ENCODE data around the gene LUZP1. TPM values are rescaled to one million over a fixed set of nuclear protein-coding genes. Genes with fewer than 3 reads are reported as not detected.
A peak's percentile ranks its signal among the peaks of the same experiment; 100 is the strongest.

LUZP1 gene
- total and polyA plus RNA-seq, 4 donors = 5.9 to 42.1 (median 23.7) TPM

DNA sequence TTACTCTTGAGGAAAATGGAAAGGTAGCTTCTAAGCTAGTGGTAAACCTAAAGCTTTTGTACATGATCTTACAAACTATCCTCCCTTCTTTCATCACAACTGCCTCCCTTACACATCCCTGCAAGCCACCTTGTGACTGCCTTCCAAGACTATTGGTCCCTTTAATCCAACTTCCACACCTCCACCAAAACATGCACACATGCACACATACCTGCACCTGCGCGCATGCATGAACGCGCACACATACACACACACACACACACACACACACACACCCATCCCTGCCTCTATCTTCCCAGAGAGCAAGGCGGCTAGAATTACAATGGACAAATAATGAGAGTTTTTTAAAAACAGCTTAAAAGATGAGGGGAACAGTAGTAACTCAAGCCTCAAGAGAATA lies 58.3 kb downstream of the LUZP1 start:
- Histone ChIP-seq H3K27me3 (ENCODE audit: control insufficient read depth in 1 of 2, insufficient read depth in 2 of 2, low read length in 1 of 2) (no peaks in the 10 kb centered on the region), H3K4me3 (ENCODE audit: low read length in 2 of 2) (no peak overlapping the region), H3K27ac (ENCODE audit: low read depth in 1 of 2, low read length in 2 of 2) (no peak overlapping the region), H3K36me3 (ENCODE audit: control insufficient read depth in 1 of 2, insufficient read depth in 2 of 2, low read length in 1 of 2) (peaks cover 0 to 2% of the 10 kb centered on the region in 2 donors), H3K4me1 (ENCODE audit: control insufficient read depth in 1 of 2, insufficient read depth in 2 of 2, low read length in 2 of 2) (peaks cover 0 to 5% of the 10 kb centered on the region in 2 donors), H3K9me3 (ENCODE audit: control insufficient read depth, low read length) (no peaks in the 10 kb centered on the region)
- 96 to 99% methylated on average over 5 of the region's 5 CpGs for WGBS, 2 donors
- DNase-seq (no peak), ATAC-seq (ENCODE audit: low FRiP score) (no peak)
- intact Hi-C loops (cut with DNase I) = no loop called here

DNA sequence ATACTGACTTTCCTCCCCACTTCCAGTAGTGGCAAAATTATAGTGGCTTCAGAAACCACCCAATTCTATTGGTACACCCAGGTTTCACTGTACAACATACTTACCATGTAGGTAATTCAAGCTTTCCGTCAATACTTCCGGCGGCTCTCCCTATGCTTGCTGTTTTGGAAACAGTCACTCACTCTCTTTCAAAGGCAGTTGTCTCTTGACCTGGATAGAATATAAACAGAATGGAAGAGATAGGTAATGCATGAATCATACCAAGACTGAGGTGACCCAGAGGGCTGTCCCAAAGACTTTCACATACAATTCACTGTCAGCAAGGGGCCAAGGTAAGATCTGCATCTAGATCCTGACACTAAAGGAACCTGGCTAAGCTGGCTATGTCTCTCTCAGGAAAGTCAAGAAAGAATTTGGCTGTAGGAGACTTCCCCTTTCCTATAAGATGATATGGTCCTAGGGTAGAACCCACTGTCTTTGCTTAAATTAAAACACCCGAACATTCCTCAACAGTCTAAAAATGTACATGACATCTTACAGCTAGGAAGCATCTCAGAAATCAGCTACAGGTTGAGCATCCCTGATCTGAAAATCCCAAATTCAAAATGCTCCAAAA lies 59.6 kb downstream of the LUZP1 start:
- DNase-seq = no peak
- Histone ChIP-seq H3K4me3 (ENCODE audit: low read length in 2 of 2) (no peak overlapping the region), H3K36me3 (ENCODE audit: control insufficient read depth in 1 of 2, insufficient read depth in 2 of 2, low read length in 1 of 2) (peaks cover 0 to 2% of the 10 kb centered on the region in 2 donors), H3K27ac (ENCODE audit: low read depth in 1 of 2, low read length in 2 of 2) (no peak overlapping the region), H3K27me3 (ENCODE audit: control insufficient read depth in 1 of 2, insufficient read depth in 2 of 2, low read length in 1 of 2) (no peaks in the 10 kb centered on the region), H3K4me1 (ENCODE audit: control insufficient read depth in 1 of 2, insufficient read depth in 2 of 2, low read length in 2 of 2) (peaks cover 0 to 5% of the 10 kb centered on the region in 2 donors), H3K9me3 (ENCODE audit: control insufficient read depth, low read length) (no peaks in the 10 kb centered on the region)
- intact Hi-C loops (cut with DNase I) = no loop called here
- no peak for ATAC-seq (ENCODE audit: low FRiP score)
- WGBS, 2 donors = 84 to 95% methylated on average over 4 of the region's 4 CpGs

DNA sequence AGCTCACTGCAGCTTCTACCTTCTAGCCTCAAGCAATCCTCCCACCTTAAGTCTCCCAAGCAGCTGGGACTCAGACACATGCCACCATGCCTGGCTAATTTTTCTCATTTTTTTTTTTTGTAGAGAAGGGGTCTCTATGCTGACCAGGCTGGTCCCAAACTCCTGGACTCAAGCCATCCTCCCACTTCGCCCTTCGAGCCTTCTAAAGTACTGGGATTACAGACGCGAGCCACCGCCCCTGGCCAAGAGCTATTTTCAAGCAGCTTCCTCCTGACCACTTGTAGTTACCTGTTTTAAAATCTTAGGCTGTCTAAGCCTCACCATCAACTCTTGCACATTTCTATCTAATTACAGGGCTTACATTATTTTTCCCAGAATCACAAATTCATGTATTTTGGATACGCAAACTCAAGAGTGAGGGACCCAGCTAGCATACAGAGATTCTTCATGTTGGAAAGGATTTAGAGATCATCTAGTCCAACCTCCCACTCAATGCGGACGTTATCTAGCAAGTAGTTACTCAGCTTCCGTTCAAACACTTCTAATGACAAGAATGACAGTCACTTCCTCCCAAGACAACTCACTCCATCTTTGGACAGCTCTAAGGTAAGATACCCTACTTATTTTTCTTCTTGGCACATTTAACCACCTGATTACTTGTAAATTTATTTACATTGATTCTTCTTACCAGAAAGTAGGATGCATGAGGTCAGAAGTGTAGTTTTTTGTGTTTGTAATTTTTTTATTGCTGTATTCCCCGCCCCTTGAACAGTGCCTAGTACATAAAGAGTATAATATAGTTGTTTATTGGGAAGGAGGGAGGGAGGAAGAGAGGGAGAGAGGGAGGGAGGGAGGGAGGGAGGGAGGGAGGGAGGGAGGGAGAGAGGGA lies 65.4 kb downstream of the LUZP1 start:
- Histone ChIP-seq H3K4me1 (ENCODE audit: control insufficient read depth in 1 of 2, insufficient read depth in 2 of 2, low read length in 2 of 2) (peaks cover 3 to 10% of the 10 kb centered on the region in 2 donors), H3K4me3 (ENCODE audit: low read length in 2 of 2) (no peak overlapping the region), H3K27ac (ENCODE audit: low read depth in 1 of 2, low read length in 2 of 2) (no peak overlapping the region), H3K36me3 (ENCODE audit: control insufficient read depth in 1 of 2, insufficient read depth in 2 of 2, low read length in 1 of 2) (no peaks in the 10 kb centered on the region), H3K27me3 (ENCODE audit: control insufficient read depth in 1 of 2, insufficient read depth in 2 of 2, low read length in 1 of 2) (no peaks in the 10 kb centered on the region), H3K9me3 (ENCODE audit: control insufficient read depth, low read length) (no peaks in the 10 kb centered on the region)
- ATAC-seq (ENCODE audit: low FRiP score) (no peak), DNase-seq (no peak)
- 72 to 77% methylated on average over 10 of the region's 10 CpGs for WGBS, 2 donors
- intact Hi-C loops (cut with DNase I) = no loop called here

DNA sequence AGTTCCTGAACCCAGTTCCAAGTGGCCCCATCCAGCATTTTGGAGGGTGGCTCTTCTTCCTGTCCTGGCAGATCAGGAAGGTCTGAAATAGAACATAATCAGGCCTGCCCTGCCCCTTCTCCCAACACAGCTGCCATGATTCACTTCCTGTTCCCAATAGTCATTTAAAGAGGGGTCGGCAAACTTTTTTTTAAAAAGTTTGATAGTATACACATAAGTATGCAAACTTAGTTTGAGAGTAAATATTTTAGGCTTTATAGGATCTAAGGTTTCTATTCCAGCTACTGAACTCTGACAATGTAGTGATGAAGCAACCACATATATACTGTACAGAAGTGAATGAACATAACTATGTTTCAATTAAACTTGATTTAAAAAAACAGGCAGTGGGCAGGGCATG lies 66.4 kb downstream of the LUZP1 start:
- WGBS, 2 donors = 6 to 9% methylated on average over 1 of the region's 1 CpG
- Histone ChIP-seq H3K27me3 (ENCODE audit: control insufficient read depth in 1 of 2, insufficient read depth in 2 of 2, low read length in 1 of 2) (no peaks in the 10 kb centered on the region), H3K4me3 (ENCODE audit: low read length in 2 of 2) (no peak overlapping the region), H3K9me3 (ENCODE audit: control insufficient read depth, low read length) (no peaks in the 10 kb centered on the region), H3K4me1 (ENCODE audit: control insufficient read depth in 1 of 2, insufficient read depth in 2 of 2, low read length in 2 of 2) (peaks cover 3 to 10% of the 10 kb centered on the region in 2 donors), H3K27ac (ENCODE audit: low read depth in 1 of 2, low read length in 2 of 2) (no peak overlapping the region), H3K36me3 (ENCODE audit: control insufficient read depth in 1 of 2, insufficient read depth in 2 of 2, low read length in 1 of 2) (no peaks in the 10 kb centered on the region)
- intact Hi-C loops (cut with DNase I) = no loop called here
- no peak for ATAC-seq (ENCODE audit: low FRiP score)
- DNase-seq = no peak

DNA sequence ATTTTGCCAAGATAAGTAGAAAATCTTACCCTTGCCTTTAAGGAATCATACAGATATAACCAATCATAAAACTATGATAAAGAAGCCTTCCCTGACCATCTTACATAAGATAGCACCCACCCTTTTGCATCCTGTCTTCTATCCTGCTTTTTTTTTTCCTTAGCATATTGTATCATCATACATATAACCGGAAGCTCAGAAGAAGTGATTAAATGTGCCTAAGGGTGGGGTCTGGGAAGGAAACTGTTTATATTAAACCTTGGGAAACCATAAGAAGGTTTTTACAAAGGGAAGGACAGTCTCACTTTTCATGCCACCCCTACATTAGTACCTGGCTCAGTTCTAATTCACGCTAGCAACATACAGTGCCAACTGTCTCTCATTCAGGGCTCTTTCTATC lies 66.8 kb downstream of the LUZP1 start:
- 81 to 84% methylated on average over 2 of the region's 2 CpGs for WGBS, 2 donors
- Histone ChIP-seq H3K36me3 (ENCODE audit: control insufficient read depth in 1 of 2, insufficient read depth in 2 of 2, low read length in 1 of 2) (no peaks in the 10 kb centered on the region), H3K27ac (ENCODE audit: low read depth in 1 of 2, low read length in 2 of 2) (no peak overlapping the region), H3K27me3 (ENCODE audit: control insufficient read depth in 1 of 2, insufficient read depth in 2 of 2, low read length in 1 of 2) (no peaks in the 10 kb centered on the region), H3K4me3 (ENCODE audit: low read length in 2 of 2) (no peak overlapping the region), H3K4me1 (ENCODE audit: control insufficient read depth in 1 of 2, insufficient read depth in 2 of 2, low read length in 2 of 2) (peaks cover 3 to 10% of the 10 kb centered on the region in 2 donors), H3K9me3 (ENCODE audit: control insufficient read depth, low read length) (no peaks in the 10 kb centered on the region)
- ATAC-seq (ENCODE audit: low FRiP score) (no peak), DNase-seq (no peak)
- intact Hi-C loops (cut with DNase I) = no loop called here

DNA sequence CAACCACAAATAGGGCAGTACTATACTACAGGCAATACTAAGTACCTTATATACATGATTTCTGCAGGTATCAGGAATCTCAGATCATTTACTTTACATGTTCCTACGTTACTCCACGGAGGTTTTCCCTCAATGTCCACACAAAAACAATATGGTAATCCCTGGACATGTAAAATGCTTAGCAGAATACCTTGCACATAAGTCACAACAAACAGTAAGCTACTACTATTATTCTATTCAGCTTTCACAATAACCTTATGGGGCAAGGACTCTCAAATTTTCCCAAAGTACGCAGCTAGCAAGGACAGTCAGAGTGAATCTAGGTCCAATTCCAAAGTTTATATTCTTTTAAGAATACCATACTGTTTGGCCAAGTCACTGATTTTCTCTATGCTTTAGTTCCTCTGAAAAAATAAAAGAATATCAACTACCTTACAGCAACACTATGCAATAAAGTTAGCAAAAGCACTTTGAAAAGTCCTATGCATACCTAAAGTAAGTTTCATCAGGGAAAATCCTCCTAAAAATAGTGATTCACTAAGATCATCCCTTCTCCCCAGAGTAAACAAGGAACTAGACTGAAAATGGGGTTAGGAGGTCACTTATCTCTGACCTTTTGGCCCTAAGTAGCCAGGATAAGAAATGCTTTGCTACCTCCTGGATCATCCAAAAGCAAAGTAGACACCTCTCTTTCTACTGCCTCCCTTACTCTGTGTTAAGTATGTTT lies 67.4 kb downstream of the LUZP1 start:
- intact Hi-C loops (cut with DNase I) = no loop called here
- no peak overlapping the region for H3K27ac ChIP-seq (ENCODE audit: low read depth in 1 of 2, low read length in 2 of 2)
- 84 to 86% methylated on average over 3 of the region's 3 CpGs for WGBS, 2 donors
- H3K4me3 ChIP-seq (ENCODE audit: low read length in 2 of 2) = no peak overlapping the region
- DNase-seq (no peak), ATAC-seq (ENCODE audit: low FRiP score) (no peak)
- no peaks in the 10 kb centered on the region for H3K9me3 ChIP-seq (ENCODE audit: control insufficient read depth, low read length)
- peaks cover 3 to 10% of the 10 kb centered on the region in 2 donors for H3K4me1 ChIP-seq (ENCODE audit: control insufficient read depth in 1 of 2, insufficient read depth in 2 of 2, low read length in 2 of 2)
- no peaks in the 10 kb centered on the region for H3K36me3 ChIP-seq (ENCODE audit: control insufficient read depth in 1 of 2, insufficient read depth in 2 of 2, low read length in 1 of 2)
- no peaks in the 10 kb centered on the region for H3K27me3 ChIP-seq (ENCODE audit: control insufficient read depth in 1 of 2, insufficient read depth in 2 of 2, low read length in 1 of 2)

DNA sequence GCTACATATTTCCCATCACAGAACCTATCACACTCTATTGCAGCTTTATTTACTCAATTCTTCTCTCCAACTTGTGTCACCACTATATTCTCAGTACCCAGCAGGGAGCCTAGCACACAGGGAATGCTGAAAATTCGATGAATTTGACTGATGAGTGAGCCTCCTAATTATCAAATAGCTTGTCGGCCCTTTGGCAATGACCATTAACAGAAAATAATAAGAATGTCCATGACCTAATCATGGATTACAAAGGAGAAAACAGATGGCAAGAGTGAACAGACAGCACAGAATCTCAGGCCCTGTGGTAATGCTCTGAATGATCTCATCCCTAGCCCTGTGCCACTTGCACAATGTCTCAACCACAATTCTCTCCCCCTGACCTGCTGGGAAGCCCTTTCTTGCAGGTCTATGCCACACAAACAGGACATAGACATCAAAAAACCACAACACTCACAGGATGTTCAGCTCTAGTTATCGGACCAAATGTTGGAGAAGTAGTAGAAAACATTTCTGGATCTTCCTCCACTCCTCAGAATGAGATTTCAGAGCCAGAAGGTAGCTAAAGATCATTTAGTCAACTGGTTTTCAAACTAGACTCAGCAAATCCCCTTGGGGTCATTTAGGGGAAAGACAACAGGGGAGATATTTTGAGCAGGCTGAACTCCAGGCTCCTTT lies 68.4 kb downstream of the LUZP1 start:
- peaks cover 3 to 10% of the 10 kb centered on the region in 2 donors for H3K4me1 ChIP-seq (ENCODE audit: control insufficient read depth in 1 of 2, insufficient read depth in 2 of 2, low read length in 2 of 2)
- no peak overlapping the region for H3K27ac ChIP-seq (ENCODE audit: low read depth in 1 of 2, low read length in 2 of 2)
- peak in 1 of 2 donors; percentile 56 for DNase-seq
- WGBS, 2 donors = 41 to 43% methylated on average over 3 of the region's 3 CpGs
- no peaks in the 10 kb centered on the region for H3K27me3 ChIP-seq (ENCODE audit: control insufficient read depth in 1 of 2, insufficient read depth in 2 of 2, low read length in 1 of 2)
- intact Hi-C loops (cut with DNase I) = no loop called here
- peak; percentile 69 for ATAC-seq (ENCODE audit: low FRiP score)
- no peaks in the 10 kb centered on the region for H3K9me3 ChIP-seq (ENCODE audit: control insufficient read depth, low read length)
- no peaks in the 10 kb centered on the region for H3K36me3 ChIP-seq (ENCODE audit: control insufficient read depth in 1 of 2, insufficient read depth in 2 of 2, low read length in 1 of 2)
- no peak overlapping the region for H3K4me3 ChIP-seq (ENCODE audit: low read length in 2 of 2)

DNA sequence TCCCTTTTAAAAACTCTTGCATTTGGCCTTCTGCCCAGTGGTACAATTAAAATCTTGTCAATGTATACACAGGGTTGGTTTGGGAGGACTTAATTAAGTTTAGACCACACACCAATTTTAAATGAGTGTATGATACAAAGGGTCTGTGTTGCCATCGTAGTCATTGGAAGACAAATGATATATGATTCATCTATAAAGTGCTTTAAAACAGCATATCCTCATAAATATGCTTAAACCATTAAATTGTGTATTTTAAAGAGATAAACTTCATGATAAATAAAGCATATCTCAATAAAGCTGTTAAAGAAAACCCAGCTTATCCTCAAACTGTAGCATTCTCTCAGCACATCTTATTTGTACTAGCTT lies 69.5 kb downstream of the LUZP1 start:
- DNase-seq (no peak), ATAC-seq (ENCODE audit: low FRiP score) (no peak)
- no peaks in the 10 kb centered on the region for H3K9me3 ChIP-seq (ENCODE audit: control insufficient read depth, low read length)
- intact Hi-C loops (cut with DNase I) = loop anchor here in 1 of 2 donors (2.0 kb wide), 1 partner anchor 86 kb away; no protein-coding TSS in a partner anchor
- no peak overlapping the region for H3K4me3 ChIP-seq (ENCODE audit: low read length in 2 of 2)
- H3K4me1 ChIP-seq (ENCODE audit: control insufficient read depth in 1 of 2, insufficient read depth in 2 of 2, low read length in 2 of 2) = peaks cover 3 to 10% of the 10 kb centered on the region in 2 donors
- H3K27me3 ChIP-seq (ENCODE audit: control insufficient read depth in 1 of 2, insufficient read depth in 2 of 2, low read length in 1 of 2) = no peaks in the 10 kb centered on the region
- 98 to 100% methylated on average over 1 of the region's 1 CpG for whole genome bisulfite sequencing, 2 donors
- peaks cover 0 to under 1% of the 10 kb centered on the region in 2 donors for H3K36me3 ChIP-seq (ENCODE audit: control insufficient read depth in 1 of 2, insufficient read depth in 2 of 2, low read length in 1 of 2)
- no peak overlapping the region for H3K27ac ChIP-seq (ENCODE audit: low read depth in 1 of 2, low read length in 2 of 2)
